K562 (cell line): Measurements from ENCODE around the gene TRIO. TPM values are rescaled to one million over a fixed set of nuclear protein-coding genes. Genes with fewer than 3 reads are reported as not detected.

Experiments used
- ATAC-seq: fragments of 200-7000 bp; cut with Tn5 transposase; 3 replicates; pipeline ENCODE4 v1.9.1; 2020; ENCODE audit warnings: moderate library complexity
- BruUV-seq: library from RNA; stranded (reverse); fragments of 400-500 nt; replicated peaks from 2 replicates; lab custom pipeline; 2021; lab: Mats Ljungman, UMichigan
- CTCF ChIA-PET: fragments of 300-600 bp; formaldehyde crosslinking; extraction: SDS; loops from one replicate; lab custom pipeline; 2021; ENCODE audit warnings: low intra/inter-chr PET ratio; lab: Yijun Ruan, JAX
- POLR2A ChIA-PET: fragments of 300-600, 350-650 bp; sonication (Branson Sonifier 250); formaldehyde crosslinking; extraction: SDS; loops from one replicate; lab custom pipeline; 2021; ENCODE audit warnings: antibody characterized with exemption, inconsistent platforms; lab: Yijun Ruan, JAX
- DNase-seq, 4 experiments: peaks; one replicate each; pipeline versions ENCODE4 v3.0.0 to v3.0.0-alpha.2; 2011 to 2018; ENCODE audit warnings: low spot score in 3 of 4, mixed read lengths in 3 of 4; ENCODE audit errors: extremely low read depth in 1 of 4
- FAIRE-seq: peaks from 2 replicates; lab custom pipeline; 2011; peaks lifted over from hg19 to GRCh38; lab: Jason Lieb, UNC
- H2AFZ ChIP-seq: 2 replicates; pipeline ENCODE4 v1.6.0; 2011; ENCODE audit warnings: low read depth, low read length, control low read depth, inconsistent platforms
- H3K27ac ChIP-seq: fragments of 200-600 bp; 3 replicates; pipeline ENCODE4 v1.8.0; 2011; ENCODE audit warnings: low read depth, mild to moderate bottlenecking, control low read depth, inconsistent platforms, low read length, moderate library complexity, mixed read lengths; ENCODE audit errors: extremely low read depth
- H3K27me3 ChIP-seq, 2 experiments: fragments of 300-600 bp in 1 of 2; 2 replicates in 1 of 2; 3 replicates in 1 of 2; pipeline versions ENCODE4 v1.6.0 to v1.8.0; 2011; ENCODE audit warnings: inconsistent platforms in 2 of 2, low read length in 2 of 2, mild to moderate bottlenecking in 1 of 2, mixed read lengths in 1 of 2, moderate library complexity in 1 of 2; ENCODE audit not compliant: control insufficient read depth in 2 of 2, insufficient read depth in 2 of 2
- H3K36me3 ChIP-seq: fragments of 300-600 bp; 3 replicates; pipeline ENCODE4 v1.8.0; 2011; ENCODE audit warnings: mild to moderate bottlenecking, low read length, inconsistent platforms; ENCODE audit not compliant: control insufficient read depth, insufficient read depth
- H3K4me1 ChIP-seq, 2 experiments: fragments of 200-600 bp in 1 of 2; replicated peaks in 1 of 2; 2 replicates in 1 of 2; 3 replicates in 1 of 2; pipeline versions ENCODE4 v1.5.1 to v1.8.0; 2011; ENCODE audit warnings: inconsistent platforms in 2 of 2, low read length in 2 of 2, mild to moderate bottlenecking in 1 of 2, mixed read lengths in 1 of 2, moderate library complexity in 1 of 2; ENCODE audit not compliant: control insufficient read depth in 2 of 2, insufficient read depth in 2 of 2
- H3K4me2 ChIP-seq: 2 replicates; pipeline ENCODE4 v1.6.1; 2011; ENCODE audit warnings: low read length, control low read depth, inconsistent platforms, mixed read lengths; ENCODE audit not compliant: insufficient read depth
- H3K4me3 ChIP-seq: fragments of 200-600 bp; sonication (generic), shearing (Covaris generic); 2 replicates; pipeline ENCODE4 v1.5.1; 2016; ENCODE audit warnings: control low read depth, inconsistent platforms
- H3K79me2 ChIP-seq: fragments of 200-600 bp; 3 replicates; pipeline ENCODE4 v1.8.0; 2011; ENCODE audit warnings: low read length, inconsistent platforms; ENCODE audit not compliant: control insufficient read depth, insufficient read depth
- H3K9ac ChIP-seq, 2 experiments: 2 replicates each; pipeline versions ENCODE4 v1.6.0 to v1.6.1; 2011; ENCODE audit warnings: low read depth in 2 of 2, low read length in 2 of 2, control low read depth in 1 of 2, inconsistent platforms in 1 of 2, mild to moderate bottlenecking in 1 of 2, mixed read lengths in 1 of 2; ENCODE audit not compliant: insufficient read depth in 1 of 2
- H3K9me1 ChIP-seq: one replicate; pipeline ENCODE4 v1.6.0; 2011; ENCODE audit warnings: inconsistent platforms, mild to moderate bottlenecking, low read length, moderate library complexity; ENCODE audit not compliant: control insufficient read depth, insufficient read depth
- H3K9me3 ChIP-seq: replicated peaks from 2 replicates; pipeline ENCODE4 v1.5.1; 2011; ENCODE audit warnings: low read depth, low read length, inconsistent platforms; ENCODE audit not compliant: control insufficient read depth, insufficient read depth
- H4K20me1 ChIP-seq: replicated peaks from 2 replicates; pipeline ENCODE4 v1.6.1; 2011; ENCODE audit warnings: low read length, inconsistent platforms, mixed read lengths; ENCODE audit not compliant: control insufficient read depth, insufficient read depth
- BRF1 ChIP-seq: IDR thresholded peaks from 3 replicates; pipeline ENCODE4 v1.6.1; 2011; ENCODE audit warnings: borderline replicate concordance, mild to moderate bottlenecking; ENCODE audit not compliant: insufficient read length; ENCODE audit errors: extremely low read depth
- CHD1 ChIP-seq: fragments of 200-600 bp; sonication (generic); IDR thresholded peaks from one replicate; pipeline ENCODE4 v1.6.1; 2012; ENCODE audit warnings: mild to moderate bottlenecking, moderate library complexity, low read length, inconsistent platforms
- CSDE1 ChIP-seq, 2 experiments: fragments of 450-650 bp; IDR thresholded peaks; 2 replicates each; pipeline ENCODE4 v1.6.1; 2016; ENCODE audit warnings: mild to moderate bottlenecking in 1 of 2
- ELF4 ChIP-seq: fragments of 450-650 bp; formaldehyde crosslinking; IDR thresholded peaks from 2 replicates; pipeline ENCODE4 v1.4.0; 2022; ENCODE audit warnings: missing genetic modification characterization
- GATA2 ChIP-seq: sonication (generic); formaldehyde crosslinking; IDR thresholded peaks from 2 replicates; pipeline ENCODE4 v1.4.0; 2020; ENCODE audit warnings: mild to moderate bottlenecking, missing genetic modification reagents
- HDAC8 ChIP-seq: fragments of 450-650 bp; IDR thresholded peaks from 2 replicates; pipeline ENCODE4 v1.6.1; 2016; ENCODE audit warnings: mild to moderate bottlenecking, missing genetic modification characterization, moderate library complexity, missing compliant biosample characterization
- LCOR ChIP-seq: sonication (generic); formaldehyde crosslinking; IDR thresholded peaks from 2 replicates; pipeline ENCODE4 v1.8.0; 2022; ENCODE audit warnings: mild to moderate bottlenecking, missing genetic modification reagents
- MAX ChIP-seq: sonication (generic); formaldehyde crosslinking; IDR thresholded peaks from 2 replicates; pipeline ENCODE4 v1.9.0; 2022; ENCODE audit warnings: mild to moderate bottlenecking, missing genetic modification reagents
- PHTF2 ChIP-seq: fragments of 250-450 bp; sonication (Bioruptor Pico); IDR thresholded peaks from 2 replicates; pipeline ENCODE4 v1.5.0; 2021; ENCODE audit warnings: mild to moderate bottlenecking
- POLR2H ChIP-seq: IDR thresholded peaks from 2 replicates; pipeline ENCODE4 v1.6.1; 2016; ENCODE audit warnings: missing genetic modification characterization, low read depth, mild to moderate bottlenecking, control low read depth, missing compliant biosample characterization, moderate library complexity
- PRMT5 ChIP-seq: sonication (generic); formaldehyde crosslinking; IDR thresholded peaks from 2 replicates; pipeline ENCODE4 v1.5.0; 2020; ENCODE audit warnings: missing genetic modification reagents
- RBM25 ChIP-seq: fragments of 200-400 bp; formaldehyde crosslinking; IDR thresholded peaks from 2 replicates; pipeline ENCODE4 v1.6.1; 2018; ENCODE audit warnings: low read length, low read depth, moderate library complexity; ENCODE audit not compliant: severe bottlenecking
- TCF7 ChIP-seq: sonication (generic); IDR thresholded peaks from 2 replicates; pipeline ENCODE4 v1.6.1; 2016; ENCODE audit warnings: antibody characterized with exemption, borderline replicate concordance
- WHSC1 ChIP-seq: IDR thresholded peaks from one replicate; pipeline ENCODE4 v1.6.1; 2012; ENCODE audit warnings: low read length, control low read depth, inconsistent platforms
- ZBTB33 ChIP-seq: sonication (generic); formaldehyde crosslinking; IDR thresholded peaks from 2 replicates; pipeline ENCODE4 v1.8.1; 2023; ENCODE audit warnings: mild to moderate bottlenecking, missing genetic modification reagents
- ZNF561 ChIP-seq: fragments of 450-650 bp; formaldehyde crosslinking; conservative IDR thresholded peaks from 2 replicates; pipeline ENCODE4 v1.4.0; 2020; ENCODE audit warnings: mild to moderate bottlenecking, moderate library complexity
- WGBS: fragments of 100-300 bp; shearing (Covaris generic); methylation state at CpG from one replicate; pipeline ENCODE4 v1.1.6; 2016; ENCODE audit warnings: low coverage, mixed read lengths; ENCODE audit not compliant: insufficient coverage; ENCODE audit errors: missing lambda C conversion rate; 5-methylcytosine and 5-hydroxymethylcytosine counted together
- in situ Hi-C: fragments of 300-500 bp; cut with MboI; formaldehyde crosslinking; loops from 4 replicates; pipeline ENCODE4 v1.15.0; 2018; ENCODE audit warnings: inconsistent platforms, mixed read lengths
- intact Hi-C: fragments of 100-400 bp; cut with micrococcal nuclease; formaldehyde crosslinking; loops from 2 replicates; pipeline ENCODE4 v1.14.2; 2022
- polyA plus RNA-seq, 8 experiments: library from polyadenylated mRNA; depleted of rRNA in 4 of 8; stranded (reverse) in 5 of 8; unstranded in 3 of 8; fragments of >200 nt; fragmentation: Nextera tagmentation in 2 of 8; fragmentation: Illumina TruSeq in 1 of 8; extraction: Ambion mirVana in 2 of 8; extraction: Trizol in 1 of 8; gene quantifications; 2 replicates each; pipeline versions ENCODE4 v1.2.1 to v1.2.3, GENCODE V29; 2011 to 2014; ENCODE audit warnings: inconsistent platforms in 1 of 8, missing spikeins in 1 of 8
- total RNA-seq, 7 experiments: library from RNA; depleted of rRNA in 6 of 7; stranded (reverse); fragments of >200 nt in 6 of 7; fragmentation: Illumina TruSeq in 2 of 7; extraction: Trizol in 2 of 7; gene quantifications; 2 replicates each; pipeline versions ENCODE4 v1.2.1 to v1.2.3, GENCODE V29; 2011 to 2021; ENCODE audit warnings: low replicate concordance in 1 of 7

Gene TRIO
- total and polyA plus RNA-seq, 9 of the 15 experiments (the other 6 are each of a cell fraction or from before 2014, with no cell fraction given), result 0.24 to 5.0 (median 1.1) TPM

GRCh38 chr5:14439087-14439871, 296.1 kb downstream of the TRIO start:
- Histone ChIP-seq H3K4me1 (no peaks in the 10 kb centered on the region), H3K79me2 (no peaks in the 10 kb centered on the region), H3K27me3 (peaks cover 34 to 45% of the 10 kb centered on the region in 2 experiments), H4K20me1 (no peaks in the 10 kb centered on the region), H3K4me2 (no peak overlapping the region), H3K9me3 (no peaks in the 10 kb centered on the region), H3K4me3 (no peak overlapping the region), H3K27ac (no peak overlapping the region), H2AFZ (no peak overlapping the region), H3K9me1 (no peaks in the 10 kb centered on the region), H3K9ac (no peak overlapping the region), H3K36me3 (no peaks in the 10 kb centered on the region)
- DNase-seq (no peak), FAIRE-seq (no peak), ATAC-seq (no peak)
- CTCF ChIA-PET, result no interaction called here
- POLR2A ChIA-PET, result no interaction called here
- in situ Hi-C loops (no loop called here), intact Hi-C loops (no loop called here)
- TF ChIP-seq RBM25 (no peak), LCOR (CRISPR knock-in tag) (no peak), CSDE1 (IDR thresholded peaks at IDR 0.05) (no peak)
- BruUV-seq, result no TSS peak
- 4% methylated on average over 14 of the region's 14 CpGs for WGBS

- POLR2A ChIA-PET, result no interaction called here
- TF ChIP-seq CHD1 (no peak), ELF4 (CRISPR knock-in tag) (no peak), TCF7 (no peak), ZNF561 (CRISPR knock-in tag) (no peak), BRF1 (no peak), WHSC1 (no peak), HDAC8 (tag) (no peak), GATA2 (CRISPR knock-in tag) (no peak), POLR2H (no peak), ZBTB33 (CRISPR knock-in tag) (no peak), PRMT5 (no peak), PHTF2 (CRISPR knock-in tag) (no peak), MAX (CRISPR knock-in tag) (no peak)
- no peak for FAIRE-seq
- in situ Hi-C loops, result no loop called here
- Histone ChIP-seq H4K20me1 (no peaks in the 10 kb centered on the region), H3K79me2 (no peaks in the 10 kb centered on the region), H3K27me3 (peaks cover 34 to 46% of the 10 kb centered on the region in 2 experiments), H3K9me1 (no peaks in the 10 kb centered on the region), H3K4me1 (no peaks in the 10 kb centered on the region), H3K36me3 (no peaks in the 10 kb centered on the region), H2AFZ (no peak overlapping the region), H3K27ac (no peak overlapping the region), H3K4me3 (no peak overlapping the region), H3K9me3 (no peaks in the 10 kb centered on the region), H3K9ac (no peak overlapping the region), H3K4me2 (no peak overlapping the region)
- DNase-seq, result no peak
- intact Hi-C loops, result no loop called here
- CTCF ChIA-PET, result no interaction called here
- no peak for ATAC-seq
- 5% methylated on average over 10 of the region's 10 CpGs for WGBS
- no TSS peak for BruUV-seq
Measured at GRCh38 chr5:14440223-14440581, 297.1 kb downstream of the TRIO start.
